ENCODE results near the gene PER1.
A peak's percentile ranks its signal among the peaks of the same experiment; 100 is the strongest.
"Not testable (repeated sequence)": the region's sequence is repeated elsewhere in the genome, so short reads cannot be mapped to it uniquely, and the experiment has no call there.

PER1 gene

GRCh38 chr17:8152112-8152775 is at the start of gene PER1:
PER1 (minus strand) TSS chr17:8152404; CDS start chr17:8150706, 1,698 bp downstream.
- DNase-seq, result peak; percentile 75

GRCh38 chr17:8192070-8192815 is 40.0 kb upstream of the PER1 start:
- DNase-seq, result peak; percentile 85

- no peak for DNase-seq
Measured at GRCh38 chr17:8190506-8190905, 38.3 kb upstream of the PER1 start.

- peak; percentile 98 for DNase-seq
Measured at GRCh38 chr17:8189711-8190477, 37.7 kb upstream of the PER1 start, which contains the start of gene BORCS6. BORCS6 (minus strand) TSS chr17:8190180; CDS start chr17:8190140, 40 bp downstream.

GRCh38 chr17:8189041-8189710 is 37.0 kb upstream of the PER1 start:
- no peak for DNase-seq

- DNase-seq, result no peak
Measured at GRCh38 chr17:8188263-8188839, 36.1 kb upstream of the PER1 start.

GRCh38 chr17:8187517-8188262 is 35.5 kb upstream of the PER1 start:
- DNase-seq, result peak; percentile 98

- DNase-seq, result peak; percentile 93
Measured at GRCh38 chr17:8186787-8187516, 34.7 kb upstream of the PER1 start.

- no peak for DNase-seq
Measured at GRCh38 chr17:8186446-8186786, 34.2 kb upstream of the PER1 start.

- peak; percentile 68 for DNase-seq
Measured at GRCh38 chr17:8185582-8186445, 33.6 kb upstream of the PER1 start.

GRCh38 chr17:8176998-8177731 is 25.0 kb upstream of the PER1 start:
- DNase-seq, result no peak

GRCh38 chr17:8176197-8176940 is 24.2 kb upstream of the PER1 start, which contains the start of gene TMEM107:
TMEM107 (minus strand) TSS chr17:8176380; CDS start chr17:8176286, 94 bp downstream.
- DNase-seq, result peak; percentile 69

- no peak for DNase-seq
Measured at GRCh38 chr17:8175795-8176196, 23.6 kb upstream of the PER1 start.

- DNase-seq, result no peak
Measured at GRCh38 chr17:8173871-8174322, 21.7 kb upstream of the PER1 start.

GRCh38 chr17:8173056-8173870 is 21.1 kb upstream of the PER1 start:
- DNase-seq, result peak; percentile 99

- not testable (repeated sequence) for DNase-seq
Measured at GRCh38 chr17:8170186-8170585, 18.0 kb upstream of the PER1 start.

GRCh38 chr17:8167526-8167925 is 15.3 kb upstream of the PER1 start:
- DNase-seq, result no peak

- no peak for DNase-seq
Measured at GRCh38 chr17:8166731-8167130, 14.5 kb upstream of the PER1 start.
